BJ (cell line): Measurements from ENCODE around the gene SH2B3. TPM values are rescaled to one million over a fixed set of nuclear protein-coding genes. Genes with fewer than 3 reads are reported as not detected.

Experiments
- CTCF ChIA-PET: fragments of 350-600 bp; formaldehyde crosslinking; extraction: SDS; loops from one replicate; lab custom pipeline; 2021; ENCODE audit warnings: antibody characterized with exemption, inconsistent platforms; lab: Yijun Ruan, JAX
- POLR2A ChIA-PET: fragments of 300-600 bp; sonication (Branson Sonifier 250); formaldehyde crosslinking; extraction: SDS; loops from one replicate; lab custom pipeline; 2021; ENCODE audit warnings: antibody characterized with exemption; lab: Charles Lee
- DNase-seq: peaks from one replicate; pipeline ENCODE4 v3.0.0-alpha.2; 2011; ENCODE audit warnings: low read depth
- H3K27me3 ChIP-seq: 2 replicates; pipeline ENCODE4 v1.6.0; 2011; ENCODE audit warnings: low read length; ENCODE audit not compliant: control insufficient read depth, insufficient read depth
- H3K36me3 ChIP-seq: 2 replicates; pipeline ENCODE4 v1.5.1; 2011; ENCODE audit warnings: low read length; ENCODE audit not compliant: control insufficient read depth, insufficient read depth
- H3K4me3 ChIP-seq: 2 replicates; pipeline ENCODE4 v1.5.1; 2011; ENCODE audit warnings: low read depth, mild to moderate bottlenecking, control low read depth, low read length
- CTCF ChIP-seq: IDR thresholded peaks from 2 replicates; pipeline ENCODE4 v1.5.1; 2011; ENCODE audit warnings: low read depth, mild to moderate bottlenecking, control low read depth, inconsistent platforms, low read length, moderate library complexity; ENCODE audit not compliant: insufficient read depth
- polyA plus RNA-seq: library from polyadenylated mRNA; depleted of rRNA; stranded (reverse); fragments of >200 nt; gene quantifications from 2 replicates; pipeline ENCODE4 v1.2.3, GENCODE V29; 2011

Gene SH2B3
- polyA plus RNA-seq, 1 experiment, result 19.4 TPM

GRCh38 chr12:111444314-111444924 is 38.7 kb downstream of the SH2B3 start:
- TF ChIP-seq CTCF, result no peak
- ChIA-PET POLR2A (interaction anchor here (0.5 kb wide), 1 partner anchor 46 kb away, joined by 4 read pairs; no protein-coding TSS in a partner anchor), CTCF (interaction anchor here (0.6 to 12.8 kb wide), 6 partner anchors 7 to 697 kb away, joined by 3 to 260 read pairs (median 8); no protein-coding TSS in a partner anchor)
- DNase-seq, result no peak
- Histone ChIP-seq H3K36me3 (peaks cover 32% of the 10 kb centered on the region), H3K4me3 (no peak overlapping the region), H3K27me3 (no peaks in the 10 kb centered on the region)

- POLR2A ChIA-PET, result no interaction called here
- CTCF ChIA-PET, result interaction anchor here (1.2 to 12.8 kb wide), 5 partner anchors 10 to 76 kb away, joined by 3 to 260 read pairs (median 5); no protein-coding TSS in a partner anchor
- no peak for DNase-seq
- Histone ChIP-seq H3K36me3 (peaks cover 32% of the 10 kb centered on the region), H3K4me3 (no peak overlapping the region), H3K27me3 (no peaks in the 10 kb centered on the region)
- 0 out of 2 replicates have a peak, but pooled peaks have one; percentile 11 for TF ChIP-seq CTCF
Measured at GRCh38 chr12:111444925-111445725, 39.4 kb downstream of the SH2B3 start.

GRCh38 chr12:111445726-111446581 is 40.2 kb downstream of the SH2B3 start:
- no peak overlapping the region for H3K4me3 ChIP-seq
- POLR2A ChIA-PET, result no interaction called here
- CTCF ChIA-PET, result interaction anchor here (1.2 to 12.8 kb wide), 4 partner anchors 11 to 77 kb away, joined by 3 to 260 read pairs (median 4); no protein-coding TSS in a partner anchor
- no peak for DNase-seq
- TF ChIP-seq CTCF, result no peak
- no peaks in the 10 kb centered on the region for H3K27me3 ChIP-seq
- H3K36me3 ChIP-seq, result peaks cover 36% of the 10 kb centered on the region

- no peak overlapping the region for H3K4me3 ChIP-seq
- no peak for DNase-seq
- H3K27me3 ChIP-seq, result no peaks in the 10 kb centered on the region
- ChIA-PET POLR2A (no interaction called here), CTCF (interaction anchor here (1.4 to 12.8 kb wide), 2 partner anchors 10 to 50 kb away, joined by 4 to 260 read pairs; no protein-coding TSS in a partner anchor)
- peaks cover 34% of the 10 kb centered on the region for H3K36me3 ChIP-seq
- TF ChIP-seq CTCF, result no peak
Measured at GRCh38 chr12:111446631-111447570, 41.2 kb downstream of the SH2B3 start.
